AG04450 (cell line): ENCODE results near the gene GALNT13. TPM values are rescaled to one million over a fixed set of nuclear protein-coding genes. Genes with fewer than 3 reads are reported as not detected.

Source experiments
- CTCF ChIA-PET: fragments of 300-600, 350-600 bp; formaldehyde crosslinking; extraction: SDS; loops from one replicate; lab custom pipeline; 2022; ENCODE audit warnings: antibody characterized with exemption, inconsistent platforms; lab: Charles Lee
- POLR2A ChIA-PET: fragments of 350-600 bp; formaldehyde crosslinking; extraction: SDS; loops from one replicate; lab custom pipeline; 2021; ENCODE audit warnings: antibody characterized with exemption, inconsistent platforms; lab: Yijun Ruan, JAX
- DNase-seq: peaks from one replicate; pipeline ENCODE4 v3.0.0-alpha.2; 2011; ENCODE audit warnings: low read depth, low spot score
- H3K27ac ChIP-seq: one replicate; pipeline ENCODE4 v1.5.1; 2012; ENCODE audit warnings: low read depth, low read length, control low read depth
- H3K27me3 ChIP-seq: one replicate; pipeline ENCODE4 v1.6.0; 2012; ENCODE audit warnings: low read length; ENCODE audit not compliant: control insufficient read depth, insufficient read depth
- H3K4me3 ChIP-seq: 2 replicates; pipeline ENCODE4 v1.5.1; 2011; ENCODE audit warnings: mild to moderate bottlenecking, low read depth, low read length, control low read depth
- H3K9me3 ChIP-seq: 2 replicates; pipeline ENCODE4 v1.5.1; 2012; ENCODE audit warnings: low read length; ENCODE audit not compliant: control insufficient read depth, insufficient read depth
- polyA plus RNA-seq: library from polyadenylated mRNA; depleted of rRNA; stranded (reverse); fragments of >200 nt; gene quantifications from 2 replicates; pipeline ENCODE4 v1.2.3, GENCODE V29; 2011
- TF ChIP-seq, protein P1 (sequence below): IDR thresholded peaks from 2 replicates; pipeline ENCODE4 v1.5.1; 2011; ENCODE audit warnings: low read depth, low read length, control low read depth, inconsistent platforms

Gene GALNT13
- polyA plus RNA-seq, 1 experiment = not detected

DNA sequence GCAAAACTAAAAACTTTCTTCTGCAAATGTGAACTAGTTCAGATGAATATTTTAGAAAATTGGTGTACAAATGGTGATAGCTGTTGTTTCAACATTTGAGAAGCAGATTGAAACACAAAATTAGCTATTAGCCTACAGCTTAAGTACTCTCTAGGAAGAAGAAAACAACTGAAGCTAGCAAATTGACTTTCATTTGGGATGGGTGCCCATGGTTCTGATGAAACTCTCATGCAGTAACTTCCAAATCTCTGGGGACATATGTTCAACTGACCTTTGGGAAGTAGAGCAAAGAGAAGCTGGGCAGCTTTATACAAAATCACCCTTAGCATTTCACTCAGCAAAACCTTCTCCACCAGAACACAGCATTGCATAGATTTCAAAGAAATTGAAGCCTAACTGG lies 119.0 kb downstream of the GALNT13 start:
- POLR2A ChIA-PET = no interaction called here
- Histone ChIP-seq H3K9me3 (peaks cover 3% of the 10 kb centered on the region; the same call in 1 of the 2 replicates), H3K27me3 (no peaks in the 10 kb centered on the region), H3K4me3 (no peak overlapping the region), H3K27ac (no peak overlapping the region)
- TF ChIP-seq, protein P1, sequence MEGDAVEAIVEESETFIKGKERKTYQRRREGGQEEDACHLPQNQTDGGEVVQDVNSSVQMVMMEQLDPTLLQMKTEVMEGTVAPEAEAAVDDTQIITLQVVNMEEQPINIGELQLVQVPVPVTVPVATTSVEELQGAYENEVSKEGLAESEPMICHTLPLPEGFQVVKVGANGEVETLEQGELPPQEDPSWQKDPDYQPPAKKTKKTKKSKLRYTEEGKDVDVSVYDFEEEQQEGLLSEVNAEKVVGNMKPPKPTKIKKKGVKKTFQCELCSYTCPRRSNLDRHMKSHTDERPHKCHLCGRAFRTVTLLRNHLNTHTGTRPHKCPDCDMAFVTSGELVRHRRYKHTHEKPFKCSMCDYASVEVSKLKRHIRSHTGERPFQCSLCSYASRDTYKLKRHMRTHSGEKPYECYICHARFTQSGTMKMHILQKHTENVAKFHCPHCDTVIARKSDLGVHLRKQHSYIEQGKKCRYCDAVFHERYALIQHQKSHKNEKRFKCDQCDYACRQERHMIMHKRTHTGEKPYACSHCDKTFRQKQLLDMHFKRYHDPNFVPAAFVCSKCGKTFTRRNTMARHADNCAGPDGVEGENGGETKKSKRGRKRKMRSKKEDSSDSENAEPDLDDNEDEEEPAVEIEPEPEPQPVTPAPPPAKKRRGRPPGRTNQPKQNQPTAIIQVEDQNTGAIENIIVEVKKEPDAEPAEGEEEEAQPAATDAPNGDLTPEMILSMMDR = no peak
- no peak for DNase-seq
- CTCF ChIA-PET = no interaction called here

DNA sequence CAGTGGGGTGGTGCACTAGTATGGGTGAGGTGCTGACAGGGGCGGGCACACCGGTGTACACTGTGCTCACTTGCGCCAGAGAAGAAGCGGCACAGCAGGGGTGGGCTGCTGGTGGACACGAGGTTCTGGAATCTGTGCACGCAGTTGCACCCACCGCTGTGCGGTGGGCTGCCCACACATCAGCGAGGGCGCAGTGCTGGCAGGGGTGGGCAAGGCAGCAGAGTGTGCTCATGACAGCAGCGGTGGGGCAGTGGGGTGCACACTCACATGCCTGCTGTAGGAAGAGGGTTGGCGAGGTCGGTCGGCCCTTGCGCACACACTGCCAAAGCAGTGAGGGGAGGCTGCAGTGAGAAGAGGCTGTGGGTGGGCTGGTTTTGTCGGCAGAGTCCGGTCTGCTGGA lies 141.8 kb downstream of the GALNT13 start:
- TF ChIP-seq, protein P1 = no peak
- no peaks in the 10 kb centered on the region for H3K27me3 ChIP-seq
- ChIA-PET POLR2A (no interaction called here), CTCF (no interaction called here)
- no peak for DNase-seq
- H3K27ac ChIP-seq = no peak overlapping the region
- H3K4me3 ChIP-seq = no peak overlapping the region
- peaks cover 17% of the 10 kb centered on the region for H3K9me3 ChIP-seq

DNA sequence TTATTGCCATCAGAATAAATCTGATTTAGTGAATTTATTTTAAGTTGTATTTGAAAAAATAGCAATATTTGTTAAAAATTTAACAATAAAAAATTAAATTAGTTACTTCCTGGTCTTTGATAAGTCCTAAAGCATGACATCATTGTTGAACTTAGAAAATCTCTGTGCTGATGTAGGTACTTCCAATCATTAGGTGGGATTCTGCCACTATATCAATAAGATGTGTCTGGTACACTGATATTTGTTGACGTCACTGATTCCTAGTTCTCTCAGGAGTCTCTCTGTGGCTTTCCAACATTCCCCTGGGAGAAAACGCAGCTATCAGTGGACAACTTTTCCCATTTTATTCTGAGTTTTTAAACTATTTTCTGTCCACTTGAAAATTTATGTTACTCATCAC lies 143.5 kb downstream of the GALNT13 start:
- no peak overlapping the region for H3K27ac ChIP-seq
- ChIA-PET CTCF (no interaction called here), POLR2A (no interaction called here)
- no peak for DNase-seq
- TF ChIP-seq, protein P1 = no peak
- H3K4me3 ChIP-seq = no peak overlapping the region
- H3K27me3 ChIP-seq = no peaks in the 10 kb centered on the region
- H3K9me3 ChIP-seq = peaks cover 20% of the 10 kb centered on the region

DNA sequence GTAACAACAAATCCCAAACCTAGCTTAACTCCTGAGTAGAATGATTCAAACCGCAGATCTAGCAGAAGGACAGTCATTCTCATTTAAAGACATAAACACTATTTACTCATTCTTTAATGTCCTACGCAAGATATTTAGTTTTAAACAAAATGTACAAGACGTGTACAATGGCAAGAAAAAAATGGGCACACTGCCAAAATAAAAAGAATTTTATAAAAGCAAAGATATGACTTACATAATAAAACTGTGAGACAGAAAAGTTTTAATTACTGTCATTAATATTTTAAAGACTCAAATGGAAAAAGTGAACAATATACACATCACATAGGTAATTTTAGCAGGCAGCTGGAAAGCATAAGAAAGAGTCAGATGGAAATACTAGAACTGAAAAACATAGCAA lies 157.8 kb downstream of the GALNT13 start:
- TF ChIP-seq, protein P1 = no peak
- ChIA-PET POLR2A (no interaction called here), CTCF (no interaction called here)

DNA sequence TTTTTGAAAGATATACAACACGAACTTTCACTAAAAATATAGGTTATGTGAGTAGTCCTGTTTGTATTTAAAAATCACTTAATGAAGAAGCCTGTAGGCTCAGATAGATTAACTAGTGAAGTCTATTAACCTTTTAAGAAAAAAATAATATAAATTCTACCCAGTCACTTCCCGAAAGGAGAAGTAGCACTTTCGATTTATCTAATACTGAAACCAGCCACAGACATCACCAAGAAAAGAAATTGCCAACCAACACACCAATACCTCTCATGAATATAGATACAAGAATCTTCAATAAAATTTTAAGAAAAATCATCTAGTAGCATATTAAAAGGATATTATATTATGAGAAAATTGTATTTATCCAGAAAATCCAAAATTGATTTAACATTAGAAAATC lies 160.5 kb downstream of the GALNT13 start:
- ChIA-PET CTCF (interaction anchor here (0.7 kb wide), 1 partner anchor 1280 kb away, joined by 5 read pairs; no protein-coding TSS in a partner anchor), POLR2A (no interaction called here)
- DNase-seq = no peak
- TF ChIP-seq, protein P1 = no peak
- H3K9me3 ChIP-seq = no peaks in the 10 kb centered on the region
- H3K4me3 ChIP-seq = no peak overlapping the region
- no peaks in the 10 kb centered on the region for H3K27me3 ChIP-seq
- H3K27ac ChIP-seq = no peak overlapping the region

More for the DNA sequence above, 157.8 kb downstream of the GALNT13 start:
- no peak overlapping the region for H3K4me3 ChIP-seq
- no peak for DNase-seq
- no peak overlapping the region for H3K27ac ChIP-seq
- peaks cover 3% of the 10 kb centered on the region; the same call in 1 of the 2 replicates for H3K9me3 ChIP-seq
- H3K27me3 ChIP-seq = no peaks in the 10 kb centered on the region
